ENCODE measurements around the gene LRRC3B.

Gene LRRC3B

GRCh38 chr3:26681632-26682031, 59.1 kb downstream of the LRRC3B start:
- Histone ChIP-seq H3K36me3 (ENCODE audit: control insufficient read depth, insufficient read depth, low read length) (no peaks in the 10 kb centered on the region), H3K4me3 (ENCODE audit: low read length) (no peak overlapping the region), H3K9ac (ENCODE audit: low read length) (no peak overlapping the region), H3K27me3 (ENCODE audit: control insufficient read depth, insufficient read depth, low read length) (no peaks in the 10 kb centered on the region), H3K4me1 (ENCODE audit: control insufficient read depth, insufficient read depth, low read length) (no peaks in the 10 kb centered on the region), H3K27ac (ENCODE audit: low read depth, low read length) (no peak overlapping the region)

- Histone ChIP-seq H3K4me1 (ENCODE audit: control insufficient read depth, insufficient read depth, low read length) (no peaks in the 10 kb centered on the region), H3K27me3 (ENCODE audit: control insufficient read depth, insufficient read depth, low read length) (no peaks in the 10 kb centered on the region), H3K4me3 (ENCODE audit: low read length) (no peak overlapping the region), H3K36me3 (ENCODE audit: control insufficient read depth, insufficient read depth, low read length) (no peaks in the 10 kb centered on the region), H3K9ac (ENCODE audit: low read length) (no peak overlapping the region), H3K27ac (ENCODE audit: low read depth, low read length) (no peak overlapping the region)
Measured at GRCh38 chr3:26682406-26682805, 59.8 kb downstream of the LRRC3B start.

GRCh38 chr3:26683902-26684301, 61.3 kb downstream of the LRRC3B start:
- H3K9ac ChIP-seq (ENCODE audit: low read length): no peak overlapping the region
- no peak overlapping the region for H3K27ac ChIP-seq (ENCODE audit: low read depth, low read length)
- no peaks in the 10 kb centered on the region for H3K36me3 ChIP-seq (ENCODE audit: control insufficient read depth, insufficient read depth, low read length)
- no peaks in the 10 kb centered on the region for H3K27me3 ChIP-seq (ENCODE audit: control insufficient read depth, insufficient read depth, low read length)
- no peak overlapping the region for H3K4me3 ChIP-seq (ENCODE audit: low read length)
- no peaks in the 10 kb centered on the region for H3K4me1 ChIP-seq (ENCODE audit: control insufficient read depth, insufficient read depth, low read length)

- Histone ChIP-seq H3K9ac (ENCODE audit: low read length) (no peak overlapping the region), H3K4me3 (ENCODE audit: low read length) (no peak overlapping the region), H3K4me1 (ENCODE audit: control insufficient read depth, insufficient read depth, low read length) (no peaks in the 10 kb centered on the region), H3K27me3 (ENCODE audit: control insufficient read depth, insufficient read depth, low read length) (no peaks in the 10 kb centered on the region), H3K27ac (ENCODE audit: low read depth, low read length) (no peak overlapping the region), H3K36me3 (ENCODE audit: control insufficient read depth, insufficient read depth, low read length) (no peaks in the 10 kb centered on the region)
Measured at GRCh38 chr3:26687466-26687865, 64.9 kb downstream of the LRRC3B start.

GRCh38 chr3:26699553-26699952, 77.0 kb downstream of the LRRC3B start:
- H3K27me3 ChIP-seq (ENCODE audit: control insufficient read depth, insufficient read depth, low read length): no peaks in the 10 kb centered on the region
- no peaks in the 10 kb centered on the region for H3K4me1 ChIP-seq (ENCODE audit: control insufficient read depth, insufficient read depth, low read length)
- no peak overlapping the region for H3K4me3 ChIP-seq (ENCODE audit: low read length)
- no peak overlapping the region for H3K27ac ChIP-seq (ENCODE audit: low read depth, low read length)
- no peak overlapping the region for H3K9ac ChIP-seq (ENCODE audit: low read length)
- no peaks in the 10 kb centered on the region for H3K36me3 ChIP-seq (ENCODE audit: control insufficient read depth, insufficient read depth, low read length)

- Histone ChIP-seq H3K27me3 (ENCODE audit: control insufficient read depth, insufficient read depth, low read length) (no peaks in the 10 kb centered on the region), H3K4me1 (ENCODE audit: control insufficient read depth, insufficient read depth, low read length) (no peaks in the 10 kb centered on the region), H3K36me3 (ENCODE audit: control insufficient read depth, insufficient read depth, low read length) (no peaks in the 10 kb centered on the region), H3K27ac (ENCODE audit: low read depth, low read length) (no peak overlapping the region), H3K4me3 (ENCODE audit: low read length) (no peak overlapping the region), H3K9ac (ENCODE audit: low read length) (no peak overlapping the region)
Measured at GRCh38 chr3:26703519-26703918, 80.9 kb downstream of the LRRC3B start.

- Histone ChIP-seq H3K36me3 (ENCODE audit: control insufficient read depth, insufficient read depth, low read length) (no peaks in the 10 kb centered on the region), H3K4me1 (ENCODE audit: control insufficient read depth, insufficient read depth, low read length) (no peaks in the 10 kb centered on the region), H3K9ac (ENCODE audit: low read length) (no peak overlapping the region), H3K27ac (ENCODE audit: low read depth, low read length) (no peak overlapping the region), H3K27me3 (ENCODE audit: control insufficient read depth, insufficient read depth, low read length) (no peaks in the 10 kb centered on the region), H3K4me3 (ENCODE audit: low read length) (no peak overlapping the region)
Measured at GRCh38 chr3:26704736-26705135, 82.2 kb downstream of the LRRC3B start.

GRCh38 chr3:26708501-26708900, 85.9 kb downstream of the LRRC3B start:
- Histone ChIP-seq H3K27me3 (ENCODE audit: control insufficient read depth, insufficient read depth, low read length) (no peaks in the 10 kb centered on the region), H3K4me3 (ENCODE audit: low read length) (no peak overlapping the region), H3K36me3 (ENCODE audit: control insufficient read depth, insufficient read depth, low read length) (no peaks in the 10 kb centered on the region), H3K27ac (ENCODE audit: low read depth, low read length) (no peak overlapping the region), H3K4me1 (ENCODE audit: control insufficient read depth, insufficient read depth, low read length) (no peaks in the 10 kb centered on the region), H3K9ac (ENCODE audit: low read length) (no peak overlapping the region)

- Histone ChIP-seq H3K9ac (ENCODE audit: low read length) (no peak overlapping the region), H3K4me3 (ENCODE audit: low read length) (no peak overlapping the region), H3K36me3 (ENCODE audit: control insufficient read depth, insufficient read depth, low read length) (no peaks in the 10 kb centered on the region), H3K27ac (ENCODE audit: low read depth, low read length) (no peak overlapping the region), H3K4me1 (ENCODE audit: control insufficient read depth, insufficient read depth, low read length) (no peaks in the 10 kb centered on the region), H3K27me3 (ENCODE audit: control insufficient read depth, insufficient read depth, low read length) (no peaks in the 10 kb centered on the region)
Measured at GRCh38 chr3:26712211-26713026, 89.8 kb downstream of the LRRC3B start.

GRCh38 chr3:26713091-26713490, 90.5 kb downstream of the LRRC3B start:
- Histone ChIP-seq H3K4me1 (ENCODE audit: control insufficient read depth, insufficient read depth, low read length) (no peaks in the 10 kb centered on the region), H3K4me3 (ENCODE audit: low read length) (no peak overlapping the region), H3K9ac (ENCODE audit: low read length) (no peak overlapping the region), H3K36me3 (ENCODE audit: control insufficient read depth, insufficient read depth, low read length) (no peaks in the 10 kb centered on the region), H3K27me3 (ENCODE audit: control insufficient read depth, insufficient read depth, low read length) (no peaks in the 10 kb centered on the region), H3K27ac (ENCODE audit: low read depth, low read length) (no peak overlapping the region)

- Histone ChIP-seq H3K27me3 (ENCODE audit: control insufficient read depth, insufficient read depth, low read length) (no peaks in the 10 kb centered on the region), H3K9ac (ENCODE audit: low read length) (no peak overlapping the region), H3K36me3 (ENCODE audit: control insufficient read depth, insufficient read depth, low read length) (no peaks in the 10 kb centered on the region)
Measured at GRCh38 chr3:26714485-26714884, 91.9 kb downstream of the LRRC3B start.

GRCh38 chr3:26715431-26715830, 92.9 kb downstream of the LRRC3B start:
- Histone ChIP-seq H3K4me1 (ENCODE audit: control insufficient read depth, insufficient read depth, low read length) (no peaks in the 10 kb centered on the region), H3K27me3 (ENCODE audit: control insufficient read depth, insufficient read depth, low read length) (no peaks in the 10 kb centered on the region), H3K4me3 (ENCODE audit: low read length) (no peak overlapping the region), H3K9ac (ENCODE audit: low read length) (no peak overlapping the region), H3K27ac (ENCODE audit: low read depth, low read length) (no peak overlapping the region), H3K36me3 (ENCODE audit: control insufficient read depth, insufficient read depth, low read length) (no peaks in the 10 kb centered on the region)

More at GRCh38 chr3:26714485-26714884, 91.9 kb downstream of the LRRC3B start:
- Histone ChIP-seq H3K27ac (ENCODE audit: low read depth, low read length) (no peak overlapping the region), H3K4me3 (ENCODE audit: low read length) (no peak overlapping the region), H3K4me1 (ENCODE audit: control insufficient read depth, insufficient read depth, low read length) (no peaks in the 10 kb centered on the region)

GRCh38 chr3:26718315-26718714, 95.7 kb downstream of the LRRC3B start:
- H3K4me1 ChIP-seq (ENCODE audit: control insufficient read depth, insufficient read depth, low read length): no peaks in the 10 kb centered on the region
- no peaks in the 10 kb centered on the region for H3K36me3 ChIP-seq (ENCODE audit: control insufficient read depth, insufficient read depth, low read length)
- no peaks in the 10 kb centered on the region for H3K27me3 ChIP-seq (ENCODE audit: control insufficient read depth, insufficient read depth, low read length)
- H3K27ac ChIP-seq (ENCODE audit: low read depth, low read length): no peak overlapping the region
- no peak overlapping the region for H3K4me3 ChIP-seq (ENCODE audit: low read length)
- H3K9ac ChIP-seq (ENCODE audit: low read length): no peak overlapping the region
